GM12874 (cell line): ENCODE measurements around the gene COPS2.

Source experiments
- TF ChIP-seq, protein P1 (sequence below): IDR thresholded peaks from 2 replicates; pipeline ENCODE4 v1.5.1; 2011; ENCODE audit warnings: low read depth, mild to moderate bottlenecking, control low read depth, low read length, moderate library complexity; ENCODE audit not compliant: insufficient read depth

COPS2 gene

DNA sequence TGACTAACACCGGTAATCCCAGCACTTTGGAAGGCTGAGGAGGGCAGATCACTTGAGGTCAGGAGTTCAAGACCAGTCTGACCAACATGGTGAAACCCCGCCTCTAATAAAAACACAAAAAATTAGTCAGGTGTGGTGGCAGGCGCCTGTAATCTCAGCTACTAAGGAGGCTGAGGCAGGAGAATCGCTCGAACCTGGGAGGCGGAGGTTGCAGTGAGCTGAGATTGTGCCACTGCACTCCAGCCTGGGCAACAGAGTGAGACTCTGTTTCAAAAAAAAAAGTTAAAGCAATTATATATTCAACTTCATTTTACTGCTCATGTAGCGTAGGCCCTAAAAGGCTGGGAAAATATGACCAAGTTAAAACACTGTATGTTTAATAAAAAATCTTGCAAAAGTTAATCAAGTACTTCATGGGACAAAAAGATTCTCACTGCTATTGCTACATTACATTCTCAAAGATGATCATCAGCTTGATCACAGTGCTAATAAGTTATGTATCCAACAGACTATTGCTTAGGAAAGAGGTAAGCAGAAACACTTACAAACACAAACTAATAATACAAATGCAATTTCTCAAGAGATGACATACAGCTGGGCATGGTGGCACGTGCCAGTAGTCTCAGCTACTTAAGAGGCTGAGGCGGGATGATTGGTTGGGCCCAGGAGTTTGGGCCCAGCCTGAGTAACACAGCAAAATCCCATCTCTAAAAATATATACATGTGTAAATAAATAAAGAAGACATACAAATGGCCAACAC is 2.7 kb downstream of the COPS2 start:
- TF ChIP-seq, protein P1, sequence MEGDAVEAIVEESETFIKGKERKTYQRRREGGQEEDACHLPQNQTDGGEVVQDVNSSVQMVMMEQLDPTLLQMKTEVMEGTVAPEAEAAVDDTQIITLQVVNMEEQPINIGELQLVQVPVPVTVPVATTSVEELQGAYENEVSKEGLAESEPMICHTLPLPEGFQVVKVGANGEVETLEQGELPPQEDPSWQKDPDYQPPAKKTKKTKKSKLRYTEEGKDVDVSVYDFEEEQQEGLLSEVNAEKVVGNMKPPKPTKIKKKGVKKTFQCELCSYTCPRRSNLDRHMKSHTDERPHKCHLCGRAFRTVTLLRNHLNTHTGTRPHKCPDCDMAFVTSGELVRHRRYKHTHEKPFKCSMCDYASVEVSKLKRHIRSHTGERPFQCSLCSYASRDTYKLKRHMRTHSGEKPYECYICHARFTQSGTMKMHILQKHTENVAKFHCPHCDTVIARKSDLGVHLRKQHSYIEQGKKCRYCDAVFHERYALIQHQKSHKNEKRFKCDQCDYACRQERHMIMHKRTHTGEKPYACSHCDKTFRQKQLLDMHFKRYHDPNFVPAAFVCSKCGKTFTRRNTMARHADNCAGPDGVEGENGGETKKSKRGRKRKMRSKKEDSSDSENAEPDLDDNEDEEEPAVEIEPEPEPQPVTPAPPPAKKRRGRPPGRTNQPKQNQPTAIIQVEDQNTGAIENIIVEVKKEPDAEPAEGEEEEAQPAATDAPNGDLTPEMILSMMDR: no peak

DNA sequence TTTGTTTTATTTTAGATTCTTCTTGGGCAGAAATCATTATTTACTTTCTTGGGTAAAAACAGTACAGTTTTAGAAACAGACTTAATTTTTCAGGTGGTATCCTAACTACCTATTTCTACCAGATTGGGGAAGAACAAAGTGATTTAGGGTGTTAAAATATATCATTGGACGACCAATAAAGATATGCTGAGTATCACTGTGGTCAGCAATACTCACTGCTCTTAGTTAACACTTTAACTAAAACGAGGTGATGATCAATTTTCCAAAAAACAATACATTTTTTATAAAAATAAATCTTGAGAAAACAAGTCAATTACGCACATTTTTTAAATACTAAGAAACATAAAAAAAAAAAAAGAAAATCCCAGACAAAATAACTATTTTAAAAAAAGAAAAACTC is 3.6 kb downstream of the COPS2 start:
- TF ChIP-seq, protein P1: no peak

DNA sequence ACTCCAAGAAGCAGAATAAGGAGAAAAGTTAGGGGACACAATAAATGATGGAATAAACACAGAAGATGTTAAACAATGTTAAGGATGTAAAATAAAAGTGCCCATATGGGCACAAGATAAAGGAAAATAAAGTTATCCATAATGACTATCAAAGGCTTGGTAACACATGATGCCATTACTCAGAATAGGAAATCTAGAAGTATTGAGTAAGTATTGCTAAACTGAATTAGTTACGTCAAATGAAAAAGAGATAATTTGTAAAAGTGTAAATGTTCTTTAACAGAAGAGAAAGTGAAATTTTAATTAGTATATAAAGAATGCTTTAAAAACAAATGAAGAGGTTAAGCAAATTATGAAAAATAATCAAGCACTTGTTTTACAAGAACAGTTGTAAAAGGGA is 6.7 kb downstream of the COPS2 start:
- TF ChIP-seq, protein P1: no peak

DNA sequence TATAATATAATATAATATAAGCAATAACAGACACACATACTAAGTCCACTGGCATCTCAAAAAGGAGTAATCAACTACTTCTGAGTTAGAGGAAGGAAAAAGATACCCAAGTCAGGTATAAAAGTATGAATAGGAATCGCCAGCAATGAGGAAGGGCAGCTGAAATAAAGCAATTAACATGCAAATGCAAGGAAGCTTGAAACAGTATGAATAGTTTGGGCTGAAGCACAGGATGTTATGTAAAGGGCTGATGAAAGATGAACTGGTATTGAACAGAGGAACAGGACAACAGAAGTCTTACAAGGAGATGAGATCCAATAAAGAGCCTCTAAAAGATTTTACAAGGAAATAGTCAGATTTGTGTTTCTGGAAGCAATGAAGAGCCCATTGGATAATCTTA is 7.1 kb downstream of the COPS2 start:
- TF ChIP-seq, protein P1: no peak

DNA sequence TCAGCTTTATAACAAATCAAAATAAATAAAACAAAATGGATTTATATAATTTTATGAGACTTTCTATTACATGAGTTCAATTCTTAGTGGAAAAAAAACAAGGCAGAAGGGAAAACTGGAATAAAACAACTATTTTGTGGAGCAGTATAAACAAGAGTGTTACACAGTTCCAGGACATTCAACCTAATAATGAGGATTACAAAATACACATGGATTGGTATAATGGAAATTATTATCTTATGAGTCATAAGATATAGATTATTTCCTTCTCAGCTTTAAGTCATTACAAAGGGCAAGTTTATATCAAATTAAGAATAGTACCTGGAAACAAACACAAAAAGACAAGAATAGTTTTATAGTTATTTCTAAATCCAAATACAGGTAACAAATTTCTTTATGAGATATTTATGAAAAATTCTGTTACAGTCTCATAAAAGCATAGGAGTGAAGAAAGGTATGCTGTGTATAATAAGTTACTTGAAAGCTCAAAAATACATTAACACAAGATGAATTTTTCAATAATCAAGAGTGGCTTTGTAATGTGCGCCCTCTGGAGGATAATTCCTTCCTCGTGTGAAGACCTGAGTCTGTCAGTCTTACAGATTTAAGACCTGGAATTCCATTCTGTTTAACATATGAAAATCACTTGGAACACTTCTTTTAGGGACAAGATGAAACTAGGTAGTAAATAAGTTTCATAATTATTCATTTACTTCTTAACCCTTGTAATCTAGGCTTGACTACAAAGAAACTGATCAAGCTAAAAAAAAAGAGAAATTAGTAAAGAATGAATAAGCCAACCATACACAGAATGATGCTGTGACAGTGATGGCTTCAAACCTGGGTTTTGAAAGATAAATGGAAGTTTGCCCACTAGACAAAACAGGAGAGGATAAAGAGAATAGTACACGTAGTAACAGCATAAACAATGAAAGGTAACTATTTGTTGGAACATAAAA is 9.5 kb downstream of the COPS2 start:
- TF ChIP-seq, protein P1: peak; percentile 52; the same call in 1 of the 2 replicates

DNA sequence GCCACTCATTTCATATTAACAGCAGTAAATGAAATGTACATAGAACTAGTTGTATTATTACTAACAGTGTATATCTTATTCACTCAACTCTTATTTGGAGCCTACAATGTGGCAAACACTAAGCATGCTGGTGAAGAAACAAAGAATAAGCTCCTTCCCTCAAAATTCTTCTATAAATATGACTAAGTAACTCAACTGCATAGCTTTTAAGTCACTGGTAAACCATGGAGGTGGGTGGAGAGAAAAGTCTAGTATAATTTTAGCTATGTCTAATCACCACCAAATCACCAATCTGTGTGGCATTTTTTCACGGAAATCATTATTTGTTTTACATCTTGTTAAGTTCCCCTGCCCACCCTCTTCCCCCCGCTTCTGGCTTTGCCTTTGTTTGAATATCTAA is 17.5 kb downstream of the COPS2 start:
- TF ChIP-seq, protein P1: no peak

DNA sequence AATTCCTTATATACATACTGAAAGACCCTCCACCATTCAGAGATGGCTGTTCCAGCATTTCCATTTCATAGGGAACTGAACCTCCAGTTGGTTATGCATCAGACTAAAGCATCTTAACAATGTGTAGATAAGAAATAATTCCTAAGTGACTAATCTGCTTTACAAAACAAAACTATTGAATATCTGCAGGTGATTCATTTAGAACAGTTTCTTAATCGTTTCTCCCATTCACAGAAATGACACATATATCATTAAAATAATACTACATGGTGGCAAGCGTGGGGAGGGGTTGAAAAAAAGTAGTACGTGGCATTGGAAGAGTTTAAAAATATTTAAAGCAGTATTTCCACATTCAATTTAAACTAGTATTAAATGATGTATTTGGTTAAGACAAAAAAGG is 19.5 kb downstream of the COPS2 start:
- TF ChIP-seq, protein P1: no peak
